ENCODE results near the gene DENND2D. TPM values are rescaled to one million over a fixed set of nuclear protein-coding genes. Genes with fewer than 3 reads are reported as not detected.

DENND2D gene
- total and polyA plus RNA-seq, 4 experiments from 2014 or later, result 125 to 284 (median 252) TPM

GRCh38 chr1:111196213-111196612 lies 4.2 kb downstream of the DENND2D start:
- H3K27me3 ChIP-seq (ENCODE audit: insufficient read depth, low read length), result no peaks in the 10 kb centered on the region
- no peaks in the 10 kb centered on the region for H3K9me3 ChIP-seq (ENCODE audit: control insufficient read depth in 1 of 2, low read length in 2 of 2)
- intact Hi-C loops (cut with micrococcal nuclease), result loop anchor here (2.0 to 5.0 kb wide), 3 partner anchors 27 to 245 kb away; no protein-coding TSS in a partner anchor
- DNase-seq, result no peak
- H3K4me1 ChIP-seq (ENCODE audit: insufficient read depth, low read length), result peaks cover 78% of the 10 kb centered on the region
- H3K4me3 Mint-ChIP-seq, result peak overlapping the region; percentile 99 to 100 (median 100)
- peak overlapping the region; percentile 87 to 90 for H3K4me3 ChIP-seq (ENCODE audit: low read length in 2 of 2)
- no peaks in the 10 kb centered on the region for H3K27me3 Mint-ChIP-seq
- CTCF ChIA-PET (ENCODE audit: partially characterized antibody), result interaction anchor here (0.7 to 19.0 kb wide), 10 partner anchors 13 to 245 kb away, joined by 3 to 623 read pairs (median 4); partner anchors contain the start of gene CHI3L2
- H3K27ac ChIP-seq (ENCODE audit: low read depth, low read length), result peak overlapping the region; percentile 84
- peaks cover 87 to 98% of the 10 kb centered on the region in 2 donors for H3K36me3 Mint-ChIP-seq
- H3K36me3 ChIP-seq (ENCODE audit: insufficient read depth, low read length), result peaks cover 74% of the 10 kb centered on the region
- H3K4me1 Mint-ChIP-seq, result peaks cover 62 to 96% (median 73%) of the 10 kb centered on the region in 4 donors
- H3K27ac Mint-ChIP-seq, result peak overlapping the region; percentile 92 to 98 (median 97)
- peaks cover 0 to 2% (median 0%) of the 10 kb centered on the region in 8 donors for H3K9me3 Mint-ChIP-seq
- POLR2A ChIA-PET (ENCODE audit: partially characterized antibody), result interaction anchor here (1.4 to 18.1 kb wide), 6 partner anchors 10 to 150 kb away, joined by 3 to 1434 read pairs (median 10); partner anchors contain the start of genes CEPT1, CHI3L2 and DRAM2

- peaks cover 67 to 96% (median 76%) of the 10 kb centered on the region in 4 donors for H3K4me1 Mint-ChIP-seq
- peak overlapping the region; percentile 95 to 98 (median 98) for H3K27ac Mint-ChIP-seq
- Histone ChIP-seq H3K4me1 (ENCODE audit: insufficient read depth, low read length) (peaks cover 81% of the 10 kb centered on the region), H3K4me3 (ENCODE audit: low read length in 2 of 2) (peak overlapping the region in 1 of 2 donors; percentile 6), H3K9me3 (ENCODE audit: control insufficient read depth in 1 of 2, low read length in 2 of 2) (no peaks in the 10 kb centered on the region), H3K27me3 (ENCODE audit: insufficient read depth, low read length) (no peaks in the 10 kb centered on the region), H3K36me3 (ENCODE audit: insufficient read depth, low read length) (peaks cover 85% of the 10 kb centered on the region), H3K27ac (ENCODE audit: low read depth, low read length) (peak overlapping the region; percentile 84)
- H3K27me3 Mint-ChIP-seq, result no peaks in the 10 kb centered on the region
- ChIA-PET CTCF (ENCODE audit: partially characterized antibody) (interaction anchor here (1.9 to 19.0 kb wide), 5 partner anchors 26 to 207 kb away, joined by 4 to 623 read pairs (median 63); partner anchors contain the start of gene CHI3L2), POLR2A (ENCODE audit: partially characterized antibody) (interaction anchor here (1.6 to 18.1 kb wide), 4 partner anchors 9 to 139 kb away, joined by 3 to 1434 read pairs (median 122); partner anchors contain the start of gene CHI3L2)
- intact Hi-C loops (cut with micrococcal nuclease), result loop anchor here (5.0 kb wide), 1 partner anchor 152 kb away; no protein-coding TSS in a partner anchor
- H3K4me3 Mint-ChIP-seq, result peak overlapping the region; percentile 85 to 100 (median 100)
- H3K36me3 Mint-ChIP-seq, result peaks cover 98 to 99% of the 10 kb centered on the region in 2 donors
- H3K9me3 Mint-ChIP-seq, result peaks cover 0 to 2% (median 0%) of the 10 kb centered on the region in 8 donors
- DNase-seq, result no peak
Measured at GRCh38 chr1:111195002-111195684, 5.3 kb downstream of the DENND2D start.

GRCh38 chr1:111193712-111194480 lies 6.5 kb downstream of the DENND2D start:
- intact Hi-C loops (cut with micrococcal nuclease), result no loop called here
- ChIA-PET CTCF (ENCODE audit: partially characterized antibody) (interaction anchor here (0.7 to 19.0 kb wide), 8 partner anchors 10 to 208 kb away, joined by 3 to 623 read pairs (median 3); partner anchors contain the start of gene CHI3L2), POLR2A (ENCODE audit: partially characterized antibody) (interaction anchor here (1.4 to 18.1 kb wide), 5 partner anchors 6 to 153 kb away, joined by 3 to 1434 read pairs (median 23); partner anchors contain the start of genes CHI3L2 and DENND2D)
- H3K36me3 Mint-ChIP-seq, result peaks cover 98% of the 10 kb centered on the region in 2 donors
- Histone ChIP-seq H3K27ac (ENCODE audit: low read depth, low read length) (peak overlapping the region; percentile 84), H3K36me3 (ENCODE audit: insufficient read depth, low read length) (peaks cover 95% of the 10 kb centered on the region), H3K4me1 (ENCODE audit: insufficient read depth, low read length) (peaks cover 94% of the 10 kb centered on the region), H3K4me3 (ENCODE audit: low read length in 2 of 2) (peak overlapping the region in 1 of 2 donors; percentile 6), H3K27me3 (ENCODE audit: insufficient read depth, low read length) (no peaks in the 10 kb centered on the region), H3K9me3 (ENCODE audit: control insufficient read depth in 1 of 2, low read length in 2 of 2) (no peaks in the 10 kb centered on the region)
- H3K9me3 Mint-ChIP-seq, result no peaks in the 10 kb centered on the region
- peak overlapping the region; percentile 95 to 98 (median 98) for H3K27ac Mint-ChIP-seq
- H3K4me1 Mint-ChIP-seq, result peaks cover 76 to 100% (median 87%) of the 10 kb centered on the region in 4 donors
- H3K27me3 Mint-ChIP-seq, result no peaks in the 10 kb centered on the region
- DNase-seq, result no peak
- H3K4me3 Mint-ChIP-seq, result peak overlapping the region; percentile 62 to 100 (median 100)

GRCh38 chr1:111192658-111193519 lies 7.6 kb downstream of the DENND2D start:
- CTCF ChIA-PET (ENCODE audit: partially characterized antibody), result interaction anchor here (0.7 to 19.0 kb wide), 7 partner anchors 9 to 209 kb away, joined by 3 to 623 read pairs (median 3); partner anchors contain the start of gene CHI3L2
- Histone ChIP-seq H3K27me3 (ENCODE audit: insufficient read depth, low read length) (no peaks in the 10 kb centered on the region), H3K27ac (ENCODE audit: low read depth, low read length) (peak overlapping the region; percentile 84), H3K36me3 (ENCODE audit: insufficient read depth, low read length) (peaks cover 98% of the 10 kb centered on the region), H3K4me3 (ENCODE audit: low read length in 2 of 2) (no peak overlapping the region), H3K4me1 (ENCODE audit: insufficient read depth, low read length) (peaks cover 100% of the 10 kb centered on the region), H3K9me3 (ENCODE audit: control insufficient read depth in 1 of 2, low read length in 2 of 2) (no peaks in the 10 kb centered on the region)
- H3K4me1 Mint-ChIP-seq, result peaks cover 84 to 100% (median 95%) of the 10 kb centered on the region in 4 donors
- intact Hi-C loops (cut with micrococcal nuclease), result no loop called here
- H3K27ac Mint-ChIP-seq, result peak overlapping the region; percentile 95 to 98 (median 97)
- DNase-seq, result peak in 1 of 5 donors; percentile 64
- H3K9me3 Mint-ChIP-seq, result no peaks in the 10 kb centered on the region
- H3K4me3 Mint-ChIP-seq, result peak overlapping the region; percentile 32 to 100 (median 99)
- POLR2A ChIA-PET (ENCODE audit: partially characterized antibody), result interaction anchor here (0.6 to 18.1 kb wide), 9 partner anchors 7 to 284 kb away, joined by 3 to 1434 read pairs (median 4); partner anchors contain the start of genes CHI3L2 and DENND2D
- peaks cover 98% of the 10 kb centered on the region in 2 donors for H3K36me3 Mint-ChIP-seq
- no peaks in the 10 kb centered on the region for H3K27me3 Mint-ChIP-seq

- Mint-ChIP-seq H3K36me3 (peaks cover 97 to 98% of the 10 kb centered on the region in 2 donors), H3K9me3 (no peaks in the 10 kb centered on the region), H3K4me1 (peaks cover 82 to 99% (median 93%) of the 10 kb centered on the region in 4 donors), H3K27me3 (no peaks in the 10 kb centered on the region), H3K4me3 (peak overlapping the region in 6 of 8 donors; percentile 15 to 100 (median 60)), H3K27ac (peak overlapping the region; percentile 95 to 98 (median 97))
- H3K27me3 ChIP-seq (ENCODE audit: insufficient read depth, low read length), result no peaks in the 10 kb centered on the region
- H3K36me3 ChIP-seq (ENCODE audit: insufficient read depth, low read length), result peaks cover 98% of the 10 kb centered on the region
- CTCF ChIA-PET (ENCODE audit: partially characterized antibody), result interaction anchor here (1.1 to 19.0 kb wide), 6 partner anchors 9 to 250 kb away, joined by 3 to 623 read pairs (median 4); partner anchors contain the start of gene CHI3L2
- no peak overlapping the region for H3K4me3 ChIP-seq (ENCODE audit: low read length in 2 of 2)
- H3K27ac ChIP-seq (ENCODE audit: low read depth, low read length), result peak overlapping the region; percentile 84
- H3K9me3 ChIP-seq (ENCODE audit: control insufficient read depth in 1 of 2, low read length in 2 of 2), result no peaks in the 10 kb centered on the region
- intact Hi-C loops (cut with micrococcal nuclease), result no loop called here
- H3K4me1 ChIP-seq (ENCODE audit: insufficient read depth, low read length), result peaks cover 100% of the 10 kb centered on the region
- DNase-seq, result no peak
- POLR2A ChIA-PET (ENCODE audit: partially characterized antibody), result interaction anchor here (0.9 to 18.1 kb wide), 12 partner anchors 8 to 285 kb away, joined by 3 to 1434 read pairs (median 5); partner anchors contain the start of genes CEPT1, CHI3L2, DENND2D and DRAM2
Measured at GRCh38 chr1:111192074-111192473, 8.4 kb downstream of the DENND2D start.

GRCh38 chr1:111191496-111191895 lies 8.9 kb downstream of the DENND2D start:
- H3K4me3 ChIP-seq (ENCODE audit: low read length in 2 of 2), result no peak overlapping the region
- peaks cover 98% of the 10 kb centered on the region for H3K36me3 ChIP-seq (ENCODE audit: insufficient read depth, low read length)
- POLR2A ChIA-PET (ENCODE audit: partially characterized antibody), result interaction anchor here (0.9 to 18.1 kb wide), 8 partner anchors 9 to 210 kb away, joined by 3 to 1434 read pairs (median 6); partner anchors contain the start of genes CEPT1, CHI3L2, DENND2D and DRAM2
- CTCF ChIA-PET (ENCODE audit: partially characterized antibody), result interaction anchor here (1.1 to 19.0 kb wide), 5 partner anchors 30 to 251 kb away, joined by 3 to 623 read pairs (median 5); partner anchors contain the start of gene CHI3L2
- no peaks in the 10 kb centered on the region for H3K9me3 Mint-ChIP-seq
- intact Hi-C loops (cut with micrococcal nuclease), result no loop called here
- peaks cover 96 to 98% of the 10 kb centered on the region in 2 donors for H3K36me3 Mint-ChIP-seq
- H3K4me1 Mint-ChIP-seq, result peaks cover 83 to 99% (median 92%) of the 10 kb centered on the region in 4 donors
- H3K4me3 Mint-ChIP-seq, result peak overlapping the region in 3 of 8 donors; percentile 59 to 77 (median 63)
- no peaks in the 10 kb centered on the region for H3K9me3 ChIP-seq (ENCODE audit: control insufficient read depth in 1 of 2, low read length in 2 of 2)
- H3K4me1 ChIP-seq (ENCODE audit: insufficient read depth, low read length), result peaks cover 100% of the 10 kb centered on the region
- H3K27ac Mint-ChIP-seq, result peak overlapping the region; percentile 84 to 98 (median 95)
- no peak for DNase-seq
- no peaks in the 10 kb centered on the region for H3K27me3 ChIP-seq (ENCODE audit: insufficient read depth, low read length)
- peak overlapping the region; percentile 84 for H3K27ac ChIP-seq (ENCODE audit: low read depth, low read length)
- H3K27me3 Mint-ChIP-seq, result no peaks in the 10 kb centered on the region
